Liver (tissue), 9 donors: ENCODE results near the gene APOE. TPM values are rescaled to one million over a fixed set of nuclear protein-coding genes. Genes with fewer than 3 reads are reported as not detected.

Experiments used
- DNase-seq: peaks from one replicate; pipeline ENCODE4 v3.0.0-alpha.2; 2017; ENCODE audit warnings: low spot score
- H3K27ac ChIP-seq, 2 donors: one replicate each; pipeline ENCODE4 v1.7.0; 2013; ENCODE audit warnings: inconsistent platforms in 2 of 2, low read length in 2 of 2, control low read depth in 1 of 2, low read depth in 1 of 2, mild to moderate bottlenecking in 1 of 2
- H3K27me3 ChIP-seq, 4 donors: one replicate each; pipeline versions ENCODE4 v1.6.1 to v1.7.0; 2013; ENCODE audit warnings: low read length in 3 of 4, inconsistent platforms in 1 of 4, mild to moderate bottlenecking in 1 of 4, moderate library complexity in 1 of 4; ENCODE audit not compliant: control insufficient read depth in 4 of 4, insufficient read depth in 4 of 4
- H3K36me3 ChIP-seq, 4 donors: one replicate each; pipeline versions ENCODE4 v1.6.1 to v1.7.0; 2013; ENCODE audit warnings: low read length in 3 of 4, mild to moderate bottlenecking in 3 of 4, low read depth in 1 of 4, moderate library complexity in 1 of 4; ENCODE audit not compliant: control insufficient read depth in 4 of 4, insufficient read depth in 3 of 4
- H3K4me1 ChIP-seq, 4 donors: one replicate each; pipeline versions ENCODE4 v1.6.1 to v1.7.0; 2013; ENCODE audit warnings: low read length in 3 of 4, mild to moderate bottlenecking in 3 of 4, moderate library complexity in 1 of 4; ENCODE audit not compliant: control insufficient read depth in 4 of 4, insufficient read depth in 4 of 4
- H3K4me3 ChIP-seq, 3 donors: one replicate each; pipeline versions ENCODE4 v1.6.1 to v1.7.0; 2013; ENCODE audit warnings: low read length in 3 of 3, control low read depth in 1 of 3, low read depth in 1 of 3, mild to moderate bottlenecking in 1 of 3
- H3K9ac ChIP-seq, 2 donors: one replicate each; pipeline ENCODE4 v1.7.0; 2013; ENCODE audit warnings: low read length in 2 of 2, mild to moderate bottlenecking in 2 of 2, moderate library complexity in 2 of 2, control low read depth in 1 of 2, low read depth in 1 of 2
- H3K9me3 ChIP-seq, 4 donors: one replicate each; pipeline versions ENCODE4 v1.6.1 to v1.7.0; 2013; ENCODE audit warnings: low read length in 3 of 4; ENCODE audit not compliant: control insufficient read depth in 4 of 4
- ATF3 ChIP-seq: IDR thresholded peaks from 2 replicates; pipeline ENCODE4 v1.6.1; 2016; ENCODE audit warnings: antibody characterized with exemption
- EGR1 ChIP-seq, 2 donors: IDR thresholded peaks; 2 replicates each; pipeline ENCODE4 v1.6.1; 2016 to 2018; ENCODE audit warnings: antibody characterized with exemption in 2 of 2, low read depth in 2 of 2
- FOXA1 ChIP-seq: IDR thresholded peaks from 2 replicates; pipeline ENCODE4 v1.6.1; 2016; ENCODE audit warnings: antibody characterized with exemption
- FOXA2 ChIP-seq: IDR thresholded peaks from 2 replicates; pipeline ENCODE4 v1.6.1; 2016; ENCODE audit warnings: antibody characterized with exemption
- GABPA ChIP-seq, 2 donors: IDR thresholded peaks in 1 of 2; conservative IDR thresholded peaks in 1 of 2; 2 replicates each; pipeline ENCODE4 v1.6.1; 2016; ENCODE audit warnings: antibody characterized with exemption in 2 of 2, mild to moderate bottlenecking in 1 of 2, moderate library complexity in 1 of 2
- HNF4A ChIP-seq, 2 donors: conservative IDR thresholded peaks; 2 replicates each; pipeline ENCODE4 v1.6.1; 2016; ENCODE audit warnings: antibody characterized with exemption in 2 of 2, mild to moderate bottlenecking in 2 of 2
- HNF4G ChIP-seq: IDR thresholded peaks from 2 replicates; pipeline ENCODE4 v1.6.1; 2016; ENCODE audit warnings: antibody characterized with exemption
- JUND ChIP-seq, 2 donors: IDR thresholded peaks; 2 replicates each; pipeline ENCODE4 v1.6.1; 2016; ENCODE audit warnings: antibody characterized with exemption in 2 of 2
- MAX ChIP-seq: IDR thresholded peaks from 2 replicates; pipeline ENCODE4 v1.6.1; 2016; ENCODE audit warnings: antibody characterized with exemption
- NR2F2 ChIP-seq: IDR thresholded peaks from 2 replicates; pipeline ENCODE4 v1.6.1; 2016; ENCODE audit warnings: antibody characterized with exemption
- RAD21 ChIP-seq, 2 donors: IDR thresholded peaks; 2 replicates each; pipeline ENCODE4 v1.6.1; 2016; ENCODE audit warnings: antibody characterized with exemption in 2 of 2, mild to moderate bottlenecking in 2 of 2
- RXRA ChIP-seq, 2 donors: IDR thresholded peaks; 2 replicates each; pipeline ENCODE4 v1.6.1; 2017 to 2018; ENCODE audit warnings: antibody characterized with exemption in 2 of 2, mild to moderate bottlenecking in 1 of 2
- SP1 ChIP-seq: IDR thresholded peaks from 2 replicates; pipeline ENCODE4 v1.6.1; 2018; ENCODE audit warnings: antibody characterized with exemption, mild to moderate bottlenecking
- TAF1 ChIP-seq: conservative IDR thresholded peaks from 2 replicates; pipeline ENCODE4 v1.6.1; 2016; ENCODE audit warnings: antibody characterized with exemption, mild to moderate bottlenecking
- YY1 ChIP-seq: IDR thresholded peaks from 2 replicates; pipeline ENCODE4 v1.6.1; 2016; ENCODE audit warnings: antibody characterized with exemption, mild to moderate bottlenecking
- ZBTB33 ChIP-seq: IDR thresholded peaks from 2 replicates; pipeline ENCODE4 v1.6.1; 2016; ENCODE audit warnings: antibody characterized with exemption
- WGBS: extraction: QIAGEN DNeasy Blood & Tissue Kit; methylation state at CpG from one replicate; pipeline ENCODE4 v1.1.7; 2013; 5-methylcytosine and 5-hydroxymethylcytosine counted together
- polyA plus RNA-seq, 2 donors: library from polyadenylated mRNA; stranded (reverse) in 1 of 2; unstranded in 1 of 2; fragments of 200-250 nt in 1 of 2; fragments of >200 nt in 1 of 2; fragmentation: Nextera tagmentation in 1 of 2; extraction: Ambion mirVana in 1 of 2; gene quantifications; one replicate each; pipeline versions ENCODE4 v1.2.1 to v1.2.3, GENCODE V29; 2013 to 2015
- total RNA-seq, 2 donors: library from RNA; depleted of rRNA; stranded (reverse); fragments of >200 nt; gene quantifications; one replicate each; pipeline ENCODE4 v1.2.3, GENCODE V29; 2014
- TF ChIP-seq, protein P1 (sequence below): fragments of 150-350 bp; IDR thresholded peaks from 2 replicates; pipeline ENCODE4 v1.5.1; 2017; ENCODE audit warnings: improper control_type of control experiment, low read depth, low read length; ENCODE audit not compliant: missing input control
- TF ChIP-seq, protein P2 (sequence below): IDR thresholded peaks from 2 replicates; pipeline ENCODE4 v1.6.1; 2016; ENCODE audit warnings: antibody characterized with exemption, mild to moderate bottlenecking
- donor health status: healthy.
- donor health status: healthy.
- donor health status: healthy.
- donor health status: healthy.
- donor health status: healthy.

The APOE gene
- total and polyA plus RNA-seq, 4 donors, result 1,884 to 5,263 (median 3,713) TPM

GRCh38 chr19:44875666-44876451 lies 29.7 kb upstream of the APOE start:
- Histone ChIP-seq H3K9ac (no peak overlapping the region), H3K4me1 (no peaks in the 10 kb centered on the region), H3K9me3 (no peaks in the 10 kb centered on the region), H3K27me3 (no peaks in the 10 kb centered on the region), H3K27ac (no peak overlapping the region), H3K4me3 (no peak overlapping the region), H3K36me3 (peaks cover 19 to 63% (median 31%) of the 10 kb centered on the region in 4 donors)
- TF ChIP-seq HNF4G (no peak), FOXA1 (no peak), GABPA (IDR thresholded peaks at IDR 0.05 in 1 of 2, conservative IDR thresholded peaks at IDR 0.05 in 1 of 2) (no peak), SP1 (no peak), RXRA (IDR thresholded peaks at IDR 0.05) (no peak), ATF3 (no peak), ZBTB33 (no peak), TAF1 (no peak), YY1 (no peak), MAX (no peak), FOXA2 (no peak), HNF4A (conservative IDR thresholded peaks at IDR 0.05) (no peak), RAD21 (IDR thresholded peaks at IDR 0.05) (no peak), EGR1 (IDR thresholded peaks at IDR 0.05; ENCODE audit: low read depth in 2 of 2) (no peak), JUND (IDR thresholded peaks at IDR 0.05) (no peak), NR2F2 (no peak)
- TF ChIP-seq, protein P1, sequence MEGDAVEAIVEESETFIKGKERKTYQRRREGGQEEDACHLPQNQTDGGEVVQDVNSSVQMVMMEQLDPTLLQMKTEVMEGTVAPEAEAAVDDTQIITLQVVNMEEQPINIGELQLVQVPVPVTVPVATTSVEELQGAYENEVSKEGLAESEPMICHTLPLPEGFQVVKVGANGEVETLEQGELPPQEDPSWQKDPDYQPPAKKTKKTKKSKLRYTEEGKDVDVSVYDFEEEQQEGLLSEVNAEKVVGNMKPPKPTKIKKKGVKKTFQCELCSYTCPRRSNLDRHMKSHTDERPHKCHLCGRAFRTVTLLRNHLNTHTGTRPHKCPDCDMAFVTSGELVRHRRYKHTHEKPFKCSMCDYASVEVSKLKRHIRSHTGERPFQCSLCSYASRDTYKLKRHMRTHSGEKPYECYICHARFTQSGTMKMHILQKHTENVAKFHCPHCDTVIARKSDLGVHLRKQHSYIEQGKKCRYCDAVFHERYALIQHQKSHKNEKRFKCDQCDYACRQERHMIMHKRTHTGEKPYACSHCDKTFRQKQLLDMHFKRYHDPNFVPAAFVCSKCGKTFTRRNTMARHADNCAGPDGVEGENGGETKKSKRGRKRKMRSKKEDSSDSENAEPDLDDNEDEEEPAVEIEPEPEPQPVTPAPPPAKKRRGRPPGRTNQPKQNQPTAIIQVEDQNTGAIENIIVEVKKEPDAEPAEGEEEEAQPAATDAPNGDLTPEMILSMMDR, result no peak
- 75% methylated on average over 22 of the region's 22 CpGs for WGBS
- DNase-seq, result no peak

GRCh38 chr19:44876930-44877535 lies 28.6 kb upstream of the APOE start:
- H3K4me3 ChIP-seq, result no peak overlapping the region
- no peaks in the 10 kb centered on the region for H3K9me3 ChIP-seq
- TF ChIP-seq NR2F2 (no peak), ATF3 (no peak), MAX (no peak), TAF1 (no peak), JUND (IDR thresholded peaks at IDR 0.05) (no peak), FOXA1 (no peak), SP1 (no peak), RAD21 (IDR thresholded peaks at IDR 0.05) (no peak), FOXA2 (no peak), YY1 (no peak), EGR1 (IDR thresholded peaks at IDR 0.05; ENCODE audit: low read depth in 2 of 2) (no peak), HNF4A (conservative IDR thresholded peaks at IDR 0.05) (no peak), HNF4G (no peak), GABPA (IDR thresholded peaks at IDR 0.05 in 1 of 2, conservative IDR thresholded peaks at IDR 0.05 in 1 of 2) (no peak), RXRA (IDR thresholded peaks at IDR 0.05) (no peak)
- TF ChIP-seq, protein P2, sequence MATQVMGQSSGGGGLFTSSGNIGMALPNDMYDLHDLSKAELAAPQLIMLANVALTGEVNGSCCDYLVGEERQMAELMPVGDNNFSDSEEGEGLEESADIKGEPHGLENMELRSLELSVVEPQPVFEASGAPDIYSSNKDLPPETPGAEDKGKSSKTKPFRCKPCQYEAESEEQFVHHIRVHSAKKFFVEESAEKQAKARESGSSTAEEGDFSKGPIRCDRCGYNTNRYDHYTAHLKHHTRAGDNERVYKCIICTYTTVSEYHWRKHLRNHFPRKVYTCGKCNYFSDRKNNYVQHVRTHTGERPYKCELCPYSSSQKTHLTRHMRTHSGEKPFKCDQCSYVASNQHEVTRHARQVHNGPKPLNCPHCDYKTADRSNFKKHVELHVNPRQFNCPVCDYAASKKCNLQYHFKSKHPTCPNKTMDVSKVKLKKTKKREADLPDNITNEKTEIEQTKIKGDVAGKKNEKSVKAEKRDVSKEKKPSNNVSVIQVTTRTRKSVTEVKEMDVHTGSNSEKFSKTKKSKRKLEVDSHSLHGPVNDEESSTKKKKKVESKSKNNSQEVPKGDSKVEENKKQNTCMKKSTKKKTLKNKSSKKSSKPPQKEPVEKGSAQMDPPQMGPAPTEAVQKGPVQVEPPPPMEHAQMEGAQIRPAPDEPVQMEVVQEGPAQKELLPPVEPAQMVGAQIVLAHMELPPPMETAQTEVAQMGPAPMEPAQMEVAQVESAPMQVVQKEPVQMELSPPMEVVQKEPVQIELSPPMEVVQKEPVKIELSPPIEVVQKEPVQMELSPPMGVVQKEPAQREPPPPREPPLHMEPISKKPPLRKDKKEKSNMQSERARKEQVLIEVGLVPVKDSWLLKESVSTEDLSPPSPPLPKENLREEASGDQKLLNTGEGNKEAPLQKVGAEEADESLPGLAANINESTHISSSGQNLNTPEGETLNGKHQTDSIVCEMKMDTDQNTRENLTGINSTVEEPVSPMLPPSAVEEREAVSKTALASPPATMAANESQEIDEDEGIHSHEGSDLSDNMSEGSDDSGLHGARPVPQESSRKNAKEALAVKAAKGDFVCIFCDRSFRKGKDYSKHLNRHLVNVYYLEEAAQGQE, result no peak
- no peak for DNase-seq
- H3K4me1 ChIP-seq, result no peaks in the 10 kb centered on the region
- no peak overlapping the region for H3K9ac ChIP-seq
- H3K27me3 ChIP-seq, result no peaks in the 10 kb centered on the region
- WGBS, result 74% methylated on average over 5 of the region's 5 CpGs
- no peak overlapping the region for H3K27ac ChIP-seq
- peaks cover 17 to 57% (median 27%) of the 10 kb centered on the region in 4 donors for H3K36me3 ChIP-seq
